ENCODE measurements around the gene RBSN.

GRCh38 chr3:15102836-15103235 lies 3.9 kb upstream of the RBSN start:
- TF ChIP-seq CTCF (IDR thresholded peaks at IDR 0.05): no peak
- TF ChIP-seq POLR2A (IDR thresholded peaks at IDR 0.05): no peak
